Measurements from ENCODE around the gene DCLK2.
"Not testable (repeated sequence)": the region's sequence is repeated elsewhere in the genome, so short reads cannot be mapped to it uniquely, and the experiment has no call there.

Gene DCLK2

GRCh38 chr4:150158041-150158440 lies 79.8 kb downstream of the DCLK2 start:
- no peak for DNase-seq

GRCh38 chr4:150160473-150160872 lies 82.2 kb downstream of the DCLK2 start:
- DNase-seq = no peak

- DNase-seq = no peak
Observed at GRCh38 chr4:150161109-150161508, 82.9 kb downstream of the DCLK2 start.

- not testable (repeated sequence) for DNase-seq
Observed at GRCh38 chr4:150162020-150162419, 83.8 kb downstream of the DCLK2 start.

GRCh38 chr4:150164055-150164454 lies 85.8 kb downstream of the DCLK2 start:
- DNase-seq = no peak

GRCh38 chr4:150164956-150165629 lies 86.8 kb downstream of the DCLK2 start:
- no peak for DNase-seq

- no peak for DNase-seq
Observed at GRCh38 chr4:150167054-150167453, 88.8 kb downstream of the DCLK2 start.

- DNase-seq = no peak
Observed at GRCh38 chr4:150173432-150173861, 95.2 kb downstream of the DCLK2 start.

- DNase-seq = no peak
Observed at GRCh38 chr4:150173982-150174398, 95.7 kb downstream of the DCLK2 start.

GRCh38 chr4:150176547-150176946 lies 98.3 kb downstream of the DCLK2 start:
- no peak for DNase-seq

GRCh38 chr4:150178161-150178560 lies 99.9 kb downstream of the DCLK2 start:
- DNase-seq = no peak

- DNase-seq = no peak
Observed at GRCh38 chr4:150181536-150181935, 103.3 kb downstream of the DCLK2 start.

GRCh38 chr4:150182794-150183193 lies 104.5 kb downstream of the DCLK2 start:
- no peak for DNase-seq

- not testable (repeated sequence) for DNase-seq
Observed at GRCh38 chr4:150185033-150185432, 106.8 kb downstream of the DCLK2 start.

- DNase-seq = no peak
Observed at GRCh38 chr4:150192986-150193385, 114.7 kb downstream of the DCLK2 start.

GRCh38 chr4:150197256-150197655 lies 119.0 kb downstream of the DCLK2 start:
- not testable (repeated sequence) for DNase-seq

GRCh38 chr4:150199056-150199455 lies 120.8 kb downstream of the DCLK2 start:
- no peak for DNase-seq

- no peak for DNase-seq
Observed at GRCh38 chr4:150205016-150205415, 126.8 kb downstream of the DCLK2 start.

- no peak for DNase-seq
Observed at GRCh38 chr4:150206265-150206664, 128.0 kb downstream of the DCLK2 start.

GRCh38 chr4:150206954-150207353 lies 128.7 kb downstream of the DCLK2 start:
- no peak for DNase-seq

- DNase-seq = no peak
Observed at GRCh38 chr4:150207871-150208270, 129.6 kb downstream of the DCLK2 start.

- DNase-seq = no peak
Observed at GRCh38 chr4:150209140-150209829, 131.0 kb downstream of the DCLK2 start.

- DNase-seq = no peak
Observed at GRCh38 chr4:150211016-150211415, 132.8 kb downstream of the DCLK2 start.

GRCh38 chr4:150211799-150212445 lies 133.7 kb downstream of the DCLK2 start:
- DNase-seq = no peak
